Trophoblast cell (in vitro differentiated cells and primary cell): ENCODE measurements around the gene HS3ST2.
"Not testable (repeated sequence)": the region's sequence is repeated elsewhere in the genome, so short reads cannot be mapped to it uniquely, and the experiment has no call there.

Source experiments
- DNase-seq, 2 donors: peaks; one replicate each; pipeline ENCODE4 v3.0.0-alpha.2; 2016
- H2AFZ ChIP-seq: 2 replicates; pipeline ENCODE4 v1.6.1; 2013; ENCODE audit warnings: low read length, moderate library complexity, mild to moderate bottlenecking; ENCODE audit not compliant: insufficient read depth, poor library complexity
- H2AK5ac ChIP-seq: 2 replicates; pipeline ENCODE4 v1.6.1; 2013; ENCODE audit warnings: mild to moderate bottlenecking, low read length
- H2BK120ac ChIP-seq: 2 replicates; pipeline ENCODE4 v1.6.1; 2013; ENCODE audit warnings: low read length, mild to moderate bottlenecking, moderate library complexity; ENCODE audit not compliant: insufficient read depth, poor library complexity
- H2BK12ac ChIP-seq: 2 replicates; pipeline ENCODE4 v1.6.1; 2013; ENCODE audit warnings: mild to moderate bottlenecking, low read length, moderate library complexity
- H2BK5ac ChIP-seq: 2 replicates; pipeline ENCODE4 v1.6.1; 2013; ENCODE audit warnings: low read length, low read depth, moderate library complexity, mild to moderate bottlenecking; ENCODE audit not compliant: poor library complexity
- H3K14ac ChIP-seq: 2 replicates; pipeline ENCODE4 v1.6.1; 2013; ENCODE audit warnings: mild to moderate bottlenecking, low read length
- H3K18ac ChIP-seq: 2 replicates; pipeline ENCODE4 v1.6.1; 2013; ENCODE audit warnings: mild to moderate bottlenecking, low read length
- H3K23ac ChIP-seq: 2 replicates; pipeline ENCODE4 v1.6.1; 2013; ENCODE audit warnings: low read length
- H3K27ac ChIP-seq: 2 replicates; pipeline ENCODE4 v1.5.1; 2013; ENCODE audit warnings: low read depth, mild to moderate bottlenecking, inconsistent platforms, low read length, moderate library complexity
- H3K27me3 ChIP-seq: 2 replicates; pipeline ENCODE4 v1.6.1; 2013; ENCODE audit warnings: inconsistent platforms, mild to moderate bottlenecking, low read length, moderate library complexity; ENCODE audit not compliant: insufficient read depth
- H3K36me3 ChIP-seq, 2 experiments: 1 replicate in 1 of 2; 2 replicates in 1 of 2; pipeline ENCODE4 v1.6.1; 2013; ENCODE audit warnings: low read length in 2 of 2, mild to moderate bottlenecking in 2 of 2, moderate library complexity in 1 of 2; ENCODE audit not compliant: insufficient read depth in 2 of 2, control insufficient read depth in 1 of 2
- H3K4ac ChIP-seq: 2 replicates; pipeline ENCODE4 v1.6.1; 2013; ENCODE audit warnings: low read depth, mild to moderate bottlenecking, low read length, moderate library complexity
- H3K4me1 ChIP-seq, 2 experiments: 1 replicate in 1 of 2; 2 replicates in 1 of 2; pipeline ENCODE4 v1.6.1; 2013; ENCODE audit warnings: low read length in 2 of 2, mild to moderate bottlenecking in 2 of 2, moderate library complexity in 1 of 2; ENCODE audit not compliant: insufficient read depth in 2 of 2, control insufficient read depth in 1 of 2
- H3K4me2 ChIP-seq: 2 replicates; pipeline ENCODE4 v1.6.1; 2013; ENCODE audit warnings: inconsistent platforms, mild to moderate bottlenecking, low read length, moderate library complexity
- H3K4me3 ChIP-seq: 2 replicates; pipeline ENCODE4 v1.5.1; 2013; ENCODE audit warnings: mild to moderate bottlenecking, low read depth, low read length, inconsistent platforms
- H3K79me1 ChIP-seq: one replicate; pipeline ENCODE4 v1.6.1; 2013; ENCODE audit warnings: low read length
- H3K79me2 ChIP-seq: 2 replicates; pipeline ENCODE4 v1.6.1; 2013; ENCODE audit warnings: low read length, mild to moderate bottlenecking; ENCODE audit not compliant: control insufficient read depth, insufficient read depth, poor library complexity
- H3K9ac ChIP-seq: 2 replicates; pipeline ENCODE4 v1.6.1; 2013; ENCODE audit warnings: mild to moderate bottlenecking, low read length
- H3K9me3 ChIP-seq: 2 replicates; pipeline ENCODE4 v1.6.1; 2013; ENCODE audit warnings: low read depth, mild to moderate bottlenecking, control low read depth, inconsistent platforms, low read length; ENCODE audit not compliant: insufficient read depth
- H4K12ac ChIP-seq: 2 replicates; pipeline ENCODE4 v1.6.1; 2013; ENCODE audit warnings: low read depth, mild to moderate bottlenecking, low read length, moderate library complexity
- H4K8ac ChIP-seq: 2 replicates; pipeline ENCODE4 v1.6.1; 2013; ENCODE audit warnings: low read depth, mild to moderate bottlenecking, low read length, moderate library complexity
- H4K91ac ChIP-seq: one replicate; pipeline ENCODE4 v1.6.1; 2013; ENCODE audit warnings: low read depth, mild to moderate bottlenecking, low read length, moderate library complexity
- WGBS: extraction: QIAGEN DNeasy Blood & Tissue Kit; methylation state at CpG from one replicate; pipeline ENCODE4 v1.1.7; 2013; ENCODE audit warnings: missing lambda C conversion rate; ENCODE audit not compliant: insufficient read length, insufficient coverage; ENCODE audit errors: extremely low coverage; 5-methylcytosine and 5-hydroxymethylcytosine counted together

The HS3ST2 gene

DNA sequence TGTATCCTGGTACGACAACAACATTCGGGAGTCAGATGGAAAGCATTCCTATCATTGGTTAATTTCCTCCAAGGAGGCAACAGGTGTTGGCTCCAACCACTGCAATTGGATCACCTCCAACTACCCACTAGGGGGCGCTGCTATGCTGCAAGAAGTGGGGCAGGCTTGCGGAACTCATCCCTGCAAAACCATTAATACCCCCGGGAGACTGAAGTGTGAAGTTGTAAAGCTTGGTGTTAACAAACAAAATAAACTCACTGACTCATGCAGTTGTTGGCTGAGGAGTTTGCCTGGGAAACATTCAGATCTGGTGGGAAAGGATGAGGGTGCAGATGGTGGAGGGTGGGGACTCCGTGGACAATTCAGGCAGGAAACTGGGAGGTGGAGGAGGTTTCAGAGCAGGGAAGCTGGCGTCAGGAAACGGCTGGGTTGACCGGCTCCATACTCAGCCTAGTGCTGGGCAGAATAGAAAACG is 84.9 kb downstream of the HS3ST2 start:
- Histone ChIP-seq H3K4me3 (no peak overlapping the region), H4K8ac (no peak overlapping the region), H3K9me3 (no peaks in the 10 kb centered on the region), H3K4me2 (no peak overlapping the region), H3K4ac (no peak overlapping the region), H4K91ac (no peak overlapping the region), H3K9ac (no peak overlapping the region), H3K36me3 (no peaks in the 10 kb centered on the region), H3K79me2 (no peaks in the 10 kb centered on the region), H3K14ac (no peak overlapping the region), H2BK5ac (no peak overlapping the region), H3K79me1 (no peaks in the 10 kb centered on the region), H2BK120ac (no peak overlapping the region), H3K18ac (no peak overlapping the region), H2AFZ (no peak overlapping the region), H3K27ac (no peak overlapping the region), H3K27me3 (no peaks in the 10 kb centered on the region), H2AK5ac (no peak overlapping the region), H3K23ac (no peak overlapping the region), H3K4me1 (no peaks in the 10 kb centered on the region), H2BK12ac (no peak overlapping the region), H4K12ac (no peak overlapping the region)
- peak; percentile 26 to 76 for DNase-seq
- no CpG with 5 or more reads among the region's 10 CpGs for WGBS

DNA sequence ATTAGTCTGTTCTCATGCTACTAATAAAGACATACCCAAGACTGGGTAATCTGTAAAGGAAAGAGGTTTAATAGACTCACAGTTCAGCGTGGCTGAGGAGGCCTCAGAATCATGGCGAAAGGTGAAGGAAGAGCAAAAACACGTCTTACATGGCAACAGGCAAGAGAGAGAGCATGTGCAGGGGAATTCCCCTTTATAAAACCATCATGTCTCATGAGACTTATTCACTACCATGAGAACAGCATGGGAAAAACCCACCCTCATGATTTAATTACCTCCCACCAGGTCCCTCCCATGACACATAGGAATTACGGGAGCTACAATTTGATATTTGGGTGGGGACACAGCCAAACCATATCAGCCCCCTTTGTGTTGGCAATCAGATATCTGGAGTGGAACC is 85.6 kb downstream of the HS3ST2 start:
- H3K79me1 ChIP-seq, H3K27me3 ChIP-seq, H3K36me3 ChIP-seq, H3K27ac ChIP-seq, H3K4me2 ChIP-seq, H3K79me2 ChIP-seq, H3K4me1 ChIP-seq, H3K9me3 ChIP-seq, H2BK5ac ChIP-seq, H3K4me3 ChIP-seq, H3K9ac ChIP-seq, H3K18ac ChIP-seq, H4K8ac ChIP-seq, H4K91ac ChIP-seq, H3K14ac ChIP-seq, H2AFZ ChIP-seq, DNase-seq, H4K12ac ChIP-seq, H2BK120ac ChIP-seq, H3K4ac ChIP-seq, H2AK5ac ChIP-seq, H3K23ac ChIP-seq, H2BK12ac ChIP-seq: not testable (repeated sequence)
- WGBS = no CpG with 5 or more reads among the region's 4 CpGs

DNA sequence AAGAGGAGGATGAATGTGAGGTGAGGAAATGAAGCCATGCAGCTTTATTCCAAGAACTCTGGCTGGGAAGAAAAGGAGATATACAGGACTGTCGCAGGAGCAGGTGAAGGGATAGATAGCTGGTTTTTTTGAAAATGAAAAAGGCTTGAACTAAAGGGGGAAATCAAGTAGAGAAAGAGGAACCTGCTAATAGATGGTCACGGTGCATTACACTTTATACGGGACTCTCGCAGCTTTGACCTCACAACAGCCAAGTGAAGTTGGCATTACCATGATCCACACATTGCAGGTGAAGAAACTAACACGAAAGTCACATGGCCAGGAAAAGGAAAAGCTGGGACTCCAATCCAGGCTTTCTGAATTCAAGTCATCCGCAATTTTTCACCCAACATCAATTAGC is 86.9 kb downstream of the HS3ST2 start:
- Histone ChIP-seq H3K4me2 (no peak overlapping the region), H3K79me2 (no peaks in the 10 kb centered on the region), H3K36me3 (no peaks in the 10 kb centered on the region), H3K4me1 (no peaks in the 10 kb centered on the region), H3K4ac (no peak overlapping the region), H2BK12ac (no peak overlapping the region), H3K27ac (no peak overlapping the region), H2BK120ac (no peak overlapping the region), H2AFZ (no peak overlapping the region), H4K8ac (no peak overlapping the region), H3K23ac (no peak overlapping the region), H3K18ac (no peak overlapping the region), H3K79me1 (no peaks in the 10 kb centered on the region), H4K91ac (no peak overlapping the region), H3K9ac (no peak overlapping the region), H4K12ac (no peak overlapping the region), H3K27me3 (no peaks in the 10 kb centered on the region), H2AK5ac (no peak overlapping the region), H3K9me3 (no peaks in the 10 kb centered on the region), H3K14ac (no peak overlapping the region), H2BK5ac (no peak overlapping the region), H3K4me3 (no peak overlapping the region)
- no CpG with 5 or more reads among the region's 6 CpGs for WGBS
- DNase-seq = no peak

DNA sequence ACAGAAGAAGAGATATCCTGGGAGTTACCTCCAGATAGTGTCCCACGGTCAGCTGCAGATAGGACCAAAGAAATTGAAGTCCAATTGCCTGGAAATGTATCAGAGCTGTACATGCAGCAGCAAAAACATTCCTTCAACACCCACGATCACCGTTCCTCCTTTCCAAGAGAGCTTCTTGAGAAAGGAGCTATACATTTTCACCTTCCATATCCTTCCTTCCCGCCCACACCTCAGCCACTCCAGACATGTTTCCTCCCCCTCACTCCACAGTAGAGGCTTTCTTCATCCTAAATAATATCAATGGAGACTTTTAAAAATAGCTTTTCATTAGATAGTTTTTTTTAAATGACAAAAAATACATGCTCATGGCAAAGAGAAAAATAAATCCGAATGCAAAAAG is 87.6 kb downstream of the HS3ST2 start:
- H3K4me1 ChIP-seq = no peaks in the 10 kb centered on the region
- DNase-seq = no peak
- no CpG with 5 or more reads among the region's 5 CpGs for WGBS

More for the DNA sequence above, 87.6 kb downstream of the HS3ST2 start:
- Histone ChIP-seq H3K4me2 (no peak overlapping the region), H3K9me3 (no peaks in the 10 kb centered on the region), H3K79me2 (no peaks in the 10 kb centered on the region), H3K27ac (no peak overlapping the region), H3K18ac (no peak overlapping the region), H4K12ac (no peak overlapping the region), H3K27me3 (no peaks in the 10 kb centered on the region), H2BK120ac (no peak overlapping the region), H3K79me1 (no peaks in the 10 kb centered on the region), H3K14ac (no peak overlapping the region), H2BK12ac (no peak overlapping the region), H3K4ac (no peak overlapping the region), H4K8ac (no peak overlapping the region), H3K23ac (no peak overlapping the region), H4K91ac (no peak overlapping the region), H3K4me3 (no peak overlapping the region), H3K9ac (no peak overlapping the region), H3K36me3 (no peaks in the 10 kb centered on the region), H2BK5ac (no peak overlapping the region), H2AFZ (no peak overlapping the region), H2AK5ac (no peak overlapping the region)
